Prostate gland (tissue), 2 donors: Measurements from ENCODE around the gene REEP6. TPM values are rescaled to one million over a fixed set of nuclear protein-coding genes. Genes with fewer than 3 reads are reported as not detected.
A peak's percentile ranks its signal among the peaks of the same experiment; 100 is the strongest.

ENCODE experiments used
- DNase-seq: peaks from one replicate; pipeline ENCODE4 v3.0.0-alpha.2; 2019; ENCODE audit warnings: low spot score
- H3K27ac ChIP-seq, 2 donors: fragments of 200-600 bp; sonication (generic); 2 replicates each; pipeline ENCODE4 v1.5.1; 2017 to 2019
- H3K27me3 ChIP-seq: fragments of 200-600 bp; sonication (generic); replicated peaks from 2 replicates; pipeline ENCODE4 v1.5.1; 2019; ENCODE audit not compliant: insufficient read depth
- H3K36me3 ChIP-seq, 2 donors: fragments of 200-600 bp; sonication (generic); 1 replicate in 1 of 2; 2 replicates in 1 of 2; pipeline versions ENCODE4 v1.5.1 to v1.8.1; 2017 to 2019
- H3K4me1 ChIP-seq: fragments of 200-600 bp; sonication (generic); replicated peaks from 2 replicates; pipeline ENCODE4 v1.5.1; 2019
- H3K4me3 ChIP-seq, 2 donors: fragments of 200-600 bp; sonication (generic); 2 replicates each; pipeline ENCODE4 v1.5.1; 2017 to 2019
- H3K9me3 ChIP-seq: fragments of 200-600 bp; sonication (generic); 2 replicates; pipeline ENCODE4 v1.5.1; 2017
- POLR2A ChIP-seq: fragments of 450-650 bp; IDR thresholded peaks from one replicate; pipeline ENCODE4 v1.6.1; 2016; ENCODE audit warnings: antibody characterized with exemption, mild to moderate bottlenecking
- POLR2AphosphoS5 ChIP-seq: sonication (generic); formaldehyde crosslinking; IDR thresholded peaks from one replicate; pipeline ENCODE4 v1.6.1; 2017; ENCODE audit warnings: antibody characterized with exemption
- WGBS: methylation state at CpG from one replicate; pipeline ENCODE4 v1.1.5; 2018; 5-methylcytosine and 5-hydroxymethylcytosine counted together
- intact Hi-C: fragments of 100-400 bp; cut with DNase I; formaldehyde crosslinking; loops from one replicate; pipeline ENCODE4 v1.14.2; 2022
- total RNA-seq, 2 donors: library from RNA; depleted of rRNA; stranded (reverse); fragments of >200 nt; gene quantifications; one replicate each; pipeline ENCODE4 v1.1.0, GENCODE V29; 2016
- TF ChIP-seq, protein P1 (sequence below), 4 experiments: fragments of 200-600 bp in 2 of 4; fragments of 450-650 bp in 2 of 4; sonication (generic) in 2 of 4; IDR thresholded peaks; 1 replicate in 3 of 4; 2 replicates in 1 of 4; pipeline ENCODE4 v1.5.1; 2016 to 2019; ENCODE audit warnings: antibody characterized with exemption in 4 of 4, mild to moderate bottlenecking in 2 of 4, moderate library complexity in 2 of 4

REEP6 gene
- total RNA-seq, 2 donors from 2014 or later, result 61.9 to 349 TPM

DNA sequence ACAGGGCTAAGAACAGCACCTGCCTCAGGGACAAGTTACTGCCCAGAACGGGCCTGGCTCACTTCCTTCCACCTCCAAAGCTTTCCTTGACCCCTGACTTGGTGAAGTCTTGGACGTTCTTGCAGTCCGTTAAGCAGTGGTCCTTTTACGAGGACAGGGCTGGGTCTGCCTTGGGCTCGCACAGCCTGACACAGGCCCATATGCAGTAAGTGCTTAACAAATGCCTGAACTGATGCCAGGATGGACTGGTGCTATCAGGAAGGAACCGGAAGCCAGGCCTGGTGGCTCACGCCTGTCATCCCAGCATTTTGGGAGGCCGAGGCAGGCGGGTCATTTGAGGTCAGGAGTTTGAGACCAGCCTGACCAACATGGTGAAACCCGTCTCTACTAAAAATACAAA, 31.1 kb downstream of the REEP6 start:
- intact Hi-C loops, result no loop called here
- Histone ChIP-seq H3K4me1 (no peaks in the 10 kb centered on the region), H3K27me3 (peaks cover 3% of the 10 kb centered on the region), H3K27ac (no peak overlapping the region), H3K36me3 (no peaks in the 10 kb centered on the region), H3K9me3 (no peaks in the 10 kb centered on the region), H3K4me3 (no peak overlapping the region)
- no peak for TF ChIP-seq POLR2AphosphoS5
- TF ChIP-seq, protein P1, sequence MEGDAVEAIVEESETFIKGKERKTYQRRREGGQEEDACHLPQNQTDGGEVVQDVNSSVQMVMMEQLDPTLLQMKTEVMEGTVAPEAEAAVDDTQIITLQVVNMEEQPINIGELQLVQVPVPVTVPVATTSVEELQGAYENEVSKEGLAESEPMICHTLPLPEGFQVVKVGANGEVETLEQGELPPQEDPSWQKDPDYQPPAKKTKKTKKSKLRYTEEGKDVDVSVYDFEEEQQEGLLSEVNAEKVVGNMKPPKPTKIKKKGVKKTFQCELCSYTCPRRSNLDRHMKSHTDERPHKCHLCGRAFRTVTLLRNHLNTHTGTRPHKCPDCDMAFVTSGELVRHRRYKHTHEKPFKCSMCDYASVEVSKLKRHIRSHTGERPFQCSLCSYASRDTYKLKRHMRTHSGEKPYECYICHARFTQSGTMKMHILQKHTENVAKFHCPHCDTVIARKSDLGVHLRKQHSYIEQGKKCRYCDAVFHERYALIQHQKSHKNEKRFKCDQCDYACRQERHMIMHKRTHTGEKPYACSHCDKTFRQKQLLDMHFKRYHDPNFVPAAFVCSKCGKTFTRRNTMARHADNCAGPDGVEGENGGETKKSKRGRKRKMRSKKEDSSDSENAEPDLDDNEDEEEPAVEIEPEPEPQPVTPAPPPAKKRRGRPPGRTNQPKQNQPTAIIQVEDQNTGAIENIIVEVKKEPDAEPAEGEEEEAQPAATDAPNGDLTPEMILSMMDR (IDR thresholded peaks at IDR 0.05), result no peak
- TF ChIP-seq POLR2A, result no peak
- DNase-seq, result no peak
- 66% methylated on average over 10 of the region's 10 CpGs for WGBS

DNA sequence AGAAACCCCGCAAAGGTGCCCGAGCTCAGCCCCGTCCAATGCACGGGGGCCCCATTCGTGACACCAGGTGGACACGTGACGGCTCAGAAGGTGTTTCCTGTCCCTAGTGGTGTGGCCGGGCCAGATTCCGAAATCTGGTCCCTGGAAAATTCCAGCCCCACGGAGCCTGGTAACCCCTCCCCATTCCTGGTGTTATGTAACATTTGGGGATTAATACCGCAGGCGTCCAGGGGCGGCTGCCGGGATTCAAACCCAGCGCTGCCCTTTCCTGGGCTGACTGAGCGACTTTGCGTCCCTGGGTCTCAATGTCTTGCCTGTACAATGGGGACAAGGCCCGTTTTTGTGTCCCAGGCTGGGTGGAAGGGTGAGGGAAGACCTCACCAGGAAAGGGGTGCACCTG, 31.9 kb downstream of the REEP6 start:
- Histone ChIP-seq H3K36me3 (no peaks in the 10 kb centered on the region), H3K27ac (no peak overlapping the region), H3K4me1 (no peaks in the 10 kb centered on the region), H3K9me3 (no peaks in the 10 kb centered on the region), H3K27me3 (peaks cover 3% of the 10 kb centered on the region), H3K4me3 (no peak overlapping the region)
- WGBS, result 76% methylated on average over 18 of the region's 18 CpGs
- no peak for TF ChIP-seq POLR2AphosphoS5
- DNase-seq, result no peak
- intact Hi-C loops, result no loop called here

DNA sequence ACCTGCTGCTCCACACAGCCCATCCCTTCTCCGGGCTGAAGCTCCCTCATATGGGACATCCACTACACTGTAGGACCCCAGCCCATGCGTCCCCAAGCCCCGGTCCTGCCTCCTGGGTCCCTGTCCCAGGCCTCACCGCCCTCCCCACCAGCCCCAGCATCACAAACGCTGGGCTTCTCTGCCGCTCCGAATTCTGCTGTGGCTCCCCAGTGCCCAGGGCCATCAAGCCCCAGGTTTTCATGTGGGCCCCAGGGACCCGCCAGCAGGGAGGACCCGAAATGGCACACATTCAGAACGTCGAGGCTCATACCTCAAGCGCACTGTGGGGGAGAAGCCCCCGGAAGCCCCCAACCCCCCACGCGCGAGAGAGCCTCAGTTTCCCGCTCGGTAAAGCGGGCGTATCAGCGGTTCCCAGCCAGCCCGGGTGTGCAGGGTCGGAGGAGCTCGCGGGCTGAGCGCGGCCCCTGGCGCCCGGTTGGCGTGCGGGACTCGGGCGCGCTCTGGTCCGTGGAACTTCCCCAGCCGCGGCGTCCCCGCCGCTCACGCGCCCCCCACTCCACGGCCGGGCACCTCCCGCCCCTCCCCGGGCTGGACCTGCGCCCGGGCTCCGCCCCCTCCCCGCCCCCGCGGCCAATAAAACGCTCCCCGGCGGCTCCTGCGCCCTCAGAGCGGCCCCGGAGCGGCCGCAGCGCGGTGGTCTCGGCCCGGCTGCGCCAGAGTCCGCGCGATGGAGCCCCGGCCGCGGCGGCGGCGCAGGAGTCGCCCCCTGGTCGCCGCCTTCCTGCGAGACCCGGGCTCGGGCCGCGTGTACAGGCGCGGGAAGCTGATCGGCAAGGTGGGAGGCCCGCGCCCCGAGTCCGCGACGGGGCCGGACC, 32.7 kb downstream of the REEP6 start, which contains the start of gene PLK5:
PLK5 (plus strand) TSS at position 666 of the 875 bp plus-strand sequence. CDS start 2,920 bp downstream, outside the sequence.
- TF ChIP-seq POLR2AphosphoS5, result no peak
- TF ChIP-seq, protein P1 (IDR thresholded peaks at IDR 0.05), result peak in 1 of 4 experiments; percentile 13
- 32% methylated on average over 13 of the region's 92 CpGs for WGBS
- H3K27me3 ChIP-seq, result peaks cover 8% of the 10 kb centered on the region
- peak within 1 kb of the TSS; percentile 16 to 27 for H3K4me3 ChIP-seq
- H3K27ac ChIP-seq, result no peak within 1 kb of the TSS
- H3K4me1 ChIP-seq, result no peaks in the 10 kb centered on the region
- intact Hi-C loops, result no loop called here
- no peaks in the 10 kb centered on the region for H3K9me3 ChIP-seq
- H3K36me3 ChIP-seq, result no peaks in the 10 kb centered on the region
- no peak for DNase-seq

DNA sequence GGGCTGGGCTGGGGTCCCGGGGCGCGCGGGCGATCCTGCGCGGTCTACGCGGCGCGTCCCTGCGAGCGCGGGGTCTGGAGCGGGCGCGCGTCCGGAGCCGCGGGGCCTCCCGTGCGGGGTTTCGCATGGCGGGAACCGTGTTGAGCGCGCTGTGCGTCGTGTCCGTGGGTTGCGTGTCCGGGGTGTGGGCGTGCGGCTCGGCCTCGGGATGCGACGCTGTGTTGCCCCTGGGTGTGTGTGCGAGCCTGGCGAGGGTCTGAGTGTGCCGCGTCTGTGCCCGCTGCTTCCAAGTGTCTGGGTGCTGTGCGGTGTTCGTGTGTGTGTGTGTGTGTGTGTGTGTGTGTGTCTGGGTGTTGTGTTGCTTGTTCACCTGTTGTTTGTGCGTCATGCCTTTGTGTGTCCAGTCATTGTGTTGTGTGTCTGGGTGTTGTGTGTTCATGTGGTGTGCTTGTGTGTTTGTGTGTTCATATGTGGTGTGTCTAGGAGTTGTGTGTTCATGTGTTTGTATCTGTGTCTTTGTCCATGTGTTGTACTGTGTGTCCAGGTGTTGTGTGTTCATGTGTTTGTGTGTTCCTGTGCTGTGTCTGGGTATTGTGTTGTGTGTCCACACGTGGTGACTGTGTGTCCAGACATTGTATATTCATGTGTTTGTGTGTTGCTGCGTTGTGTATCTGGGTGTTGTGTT, 33.4 kb downstream of the REEP6 start:
- no peak overlapping the region for H3K27ac ChIP-seq
- peaks cover 10% of the 10 kb centered on the region for H3K27me3 ChIP-seq
- WGBS, result 24% methylated on average over 16 of the region's 49 CpGs
- TF ChIP-seq, protein P1 (IDR thresholded peaks at IDR 0.05), result no peak
- no peak for TF ChIP-seq POLR2A
- TF ChIP-seq POLR2AphosphoS5, result no peak
- DNase-seq, result no peak
- no peaks in the 10 kb centered on the region for H3K9me3 ChIP-seq
- H3K4me3 ChIP-seq, result peak overlapping the region; percentile 16 to 27
- H3K4me1 ChIP-seq, result no peaks in the 10 kb centered on the region
- intact Hi-C loops, result no loop called here
- H3K36me3 ChIP-seq, result no peaks in the 10 kb centered on the region

DNA sequence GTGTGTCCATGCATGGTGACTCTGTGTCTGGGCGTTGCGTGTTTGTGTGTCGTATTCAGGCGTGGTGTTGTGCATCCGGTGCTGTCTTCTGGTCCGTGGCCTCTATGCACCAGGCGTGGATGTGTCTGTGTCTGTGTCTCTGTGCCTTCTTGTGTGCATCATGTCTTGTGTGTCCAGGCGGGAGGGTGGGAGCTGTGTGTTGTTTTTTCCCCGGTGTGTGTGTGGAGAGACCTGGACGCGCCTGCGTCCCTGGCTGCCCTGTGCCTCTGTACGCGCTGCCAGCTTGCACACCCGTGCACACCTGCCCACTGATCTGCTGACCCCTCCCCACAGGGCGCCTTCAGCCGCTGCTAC, 34.0 kb downstream of the REEP6 start:
- Histone ChIP-seq H3K27ac (no peak overlapping the region), H3K4me1 (no peaks in the 10 kb centered on the region), H3K27me3 (peaks cover 10% of the 10 kb centered on the region), H3K4me3 (no peak overlapping the region), H3K36me3 (no peaks in the 10 kb centered on the region), H3K9me3 (no peaks in the 10 kb centered on the region)
- no peak for DNase-seq
- WGBS, result 68% methylated on average over 17 of the region's 17 CpGs
- intact Hi-C loops, result no loop called here
- TF ChIP-seq, protein P1 (IDR thresholded peaks at IDR 0.05), result no peak
- TF ChIP-seq POLR2A, result no peak
- no peak for TF ChIP-seq POLR2AphosphoS5
